Esophagus squamous epithelium (tissue), 4 donors: ENCODE results near the gene RARG.

Source experiments
- POLR2A ChIP-seq, 4 donors: fragments of 450-650 bp; IDR thresholded peaks; one replicate each; pipeline ENCODE4 v1.6.1; 2017; ENCODE audit warnings: antibody characterized with exemption in 4 of 4, mild to moderate bottlenecking in 4 of 4, moderate library complexity in 3 of 4
- TF ChIP-seq, protein P1 (sequence below), 6 experiments: fragments of 450-650 bp in 4 of 6; fragments of 200-600 bp in 2 of 6; sonication (generic) in 2 of 6; IDR thresholded peaks; one replicate each; pipeline ENCODE4 v1.5.1; 2016 to 2019; ENCODE audit warnings: antibody characterized with exemption in 6 of 6, mild to moderate bottlenecking in 4 of 6, moderate library complexity in 4 of 6

DNA sequence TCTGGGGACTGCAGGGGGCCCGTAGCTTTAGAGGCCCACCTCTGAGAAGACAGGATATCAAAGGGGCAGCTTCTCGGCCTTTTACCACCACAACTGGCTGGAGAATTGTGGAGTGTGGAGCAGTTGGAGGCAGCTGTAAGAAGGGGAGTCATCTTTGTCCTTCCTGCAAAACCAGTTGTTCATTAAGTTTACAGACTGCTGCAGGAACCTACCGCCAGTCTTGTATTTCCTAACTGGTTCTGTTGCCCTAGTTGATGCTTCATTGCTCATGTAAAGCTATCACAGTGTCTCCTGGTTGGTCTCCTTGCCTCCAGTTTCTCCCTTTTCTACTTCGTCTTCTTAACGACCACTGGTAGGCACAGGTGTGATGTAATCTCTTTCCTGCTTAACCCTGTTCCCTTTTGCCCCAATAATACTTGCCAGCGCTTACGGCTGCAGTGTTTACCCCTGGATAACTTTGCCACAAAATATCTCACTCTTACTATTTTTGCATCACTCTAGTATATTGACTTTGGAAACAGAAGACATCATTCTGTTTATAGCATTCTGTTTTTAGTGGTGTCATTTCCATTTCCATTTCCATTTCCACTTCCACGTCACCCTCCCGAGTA lies 48.0 kb upstream of the RARG start:
- TF ChIP-seq, protein P1, sequence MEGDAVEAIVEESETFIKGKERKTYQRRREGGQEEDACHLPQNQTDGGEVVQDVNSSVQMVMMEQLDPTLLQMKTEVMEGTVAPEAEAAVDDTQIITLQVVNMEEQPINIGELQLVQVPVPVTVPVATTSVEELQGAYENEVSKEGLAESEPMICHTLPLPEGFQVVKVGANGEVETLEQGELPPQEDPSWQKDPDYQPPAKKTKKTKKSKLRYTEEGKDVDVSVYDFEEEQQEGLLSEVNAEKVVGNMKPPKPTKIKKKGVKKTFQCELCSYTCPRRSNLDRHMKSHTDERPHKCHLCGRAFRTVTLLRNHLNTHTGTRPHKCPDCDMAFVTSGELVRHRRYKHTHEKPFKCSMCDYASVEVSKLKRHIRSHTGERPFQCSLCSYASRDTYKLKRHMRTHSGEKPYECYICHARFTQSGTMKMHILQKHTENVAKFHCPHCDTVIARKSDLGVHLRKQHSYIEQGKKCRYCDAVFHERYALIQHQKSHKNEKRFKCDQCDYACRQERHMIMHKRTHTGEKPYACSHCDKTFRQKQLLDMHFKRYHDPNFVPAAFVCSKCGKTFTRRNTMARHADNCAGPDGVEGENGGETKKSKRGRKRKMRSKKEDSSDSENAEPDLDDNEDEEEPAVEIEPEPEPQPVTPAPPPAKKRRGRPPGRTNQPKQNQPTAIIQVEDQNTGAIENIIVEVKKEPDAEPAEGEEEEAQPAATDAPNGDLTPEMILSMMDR (IDR thresholded peaks at IDR 0.05): peak in 1 of 6 experiments; percentile 4
- no peak for TF ChIP-seq POLR2A (IDR thresholded peaks at IDR 0.05)
